ENCODE measurements around the gene IFRD2.
A peak's percentile ranks its signal among the peaks of the same experiment; 100 is the strongest.

GRCh38 chr3:50246517-50246954, 45.7 kb downstream of the IFRD2 start:
- no peak for TF ChIP-seq ZFP1 (CRISPR knock-in tag; IDR thresholded peaks at IDR 0.05)
- TF ChIP-seq ETS1 (conservative IDR thresholded peaks at IDR 0.05; ENCODE audit: control insufficient read depth, low read depth, low read length) = no peak
- no peak for TF ChIP-seq EP300 (IDR thresholded peaks at IDR 0.05; ENCODE audit: low read length)
- no peak for TF ChIP-seq CAMTA2 (CRISPR knock-in tag; conservative IDR thresholded peaks at IDR 0.05)
- peak; percentile 40; the same call in 1 of the 2 replicates for TF ChIP-seq PKNOX1 (IDR thresholded peaks at IDR 0.05)
- no peak for TF ChIP-seq EZH2 (IDR thresholded peaks at IDR 0.05; ENCODE audit: borderline replicate concordance, low read depth, low read length)
- no peak; the same call in 1 of the 2 replicates for TF ChIP-seq MAX (CRISPR knock-in tag; IDR thresholded peaks at IDR 0.05)
- no peak for TF ChIP-seq THRB (CRISPR knock-in tag; conservative IDR thresholded peaks at IDR 0.05)
- TF ChIP-seq TCF7L2 (IDR thresholded peaks at IDR 0.05; ENCODE audit: low read depth, low read length) = no peak
- no peak for TF ChIP-seq ZNF239 (CRISPR knock-in tag; IDR thresholded peaks at IDR 0.05)
